Bone marrow (tissue), 2 donors: ENCODE data around the gene CCDC28B.
A peak's percentile ranks its signal among the peaks of the same experiment; 100 is the strongest.
"Not testable (repeated sequence)": the region's sequence is repeated elsewhere in the genome, so short reads cannot be mapped to it uniquely, and the experiment has no call there.

Source experiments
- DNase-seq, 2 donors: peaks; one replicate each; lab custom pipeline; 2025; lab: John Stamatoyannopoulos, UW

CCDC28B gene

DNA sequence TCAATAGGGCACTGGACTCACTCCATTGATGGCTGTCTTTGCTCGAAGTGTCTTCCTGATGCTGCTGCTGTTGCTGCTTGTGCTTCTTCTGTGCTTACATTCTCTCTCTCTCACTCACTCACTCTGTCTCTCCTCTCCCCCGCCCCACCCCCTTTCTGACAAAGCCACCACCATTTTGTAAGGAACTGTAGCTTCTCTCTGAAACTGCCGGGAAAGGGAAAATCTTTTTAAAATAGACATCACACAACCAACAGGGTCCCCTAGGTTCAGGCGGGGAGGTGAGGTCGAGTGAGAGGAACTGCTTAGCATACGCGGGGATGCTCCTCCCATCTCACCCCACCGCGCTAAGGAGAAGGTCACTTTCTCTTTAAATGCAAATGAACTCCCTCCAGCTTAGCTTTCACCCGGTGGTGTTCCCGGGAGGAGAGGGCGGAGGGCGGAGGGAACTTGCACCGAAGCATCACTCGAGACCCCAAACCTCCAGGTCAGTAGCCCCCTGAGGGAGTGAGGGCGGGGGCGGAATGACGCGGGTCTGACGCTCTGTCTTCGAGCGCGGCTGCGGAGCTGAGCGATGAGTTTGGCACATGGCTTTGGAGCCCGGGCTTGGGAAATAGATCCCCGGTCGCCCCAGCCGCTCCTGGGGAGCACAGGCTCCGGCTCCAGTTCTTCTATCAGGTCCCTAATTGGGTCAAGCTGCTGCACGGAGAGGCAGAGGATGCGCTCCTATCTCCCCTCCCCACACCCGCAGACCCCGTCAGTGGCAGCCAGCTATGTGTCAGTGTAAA, at the start of gene CCDC28B:
CCDC28B (plus strand) TSS at position 370 of the 785 bp plus-strand sequence. CDS start 1,341 bp downstream, outside the sequence.
- DNase-seq: peak in 1 of 2 donors; percentile 22

DNA sequence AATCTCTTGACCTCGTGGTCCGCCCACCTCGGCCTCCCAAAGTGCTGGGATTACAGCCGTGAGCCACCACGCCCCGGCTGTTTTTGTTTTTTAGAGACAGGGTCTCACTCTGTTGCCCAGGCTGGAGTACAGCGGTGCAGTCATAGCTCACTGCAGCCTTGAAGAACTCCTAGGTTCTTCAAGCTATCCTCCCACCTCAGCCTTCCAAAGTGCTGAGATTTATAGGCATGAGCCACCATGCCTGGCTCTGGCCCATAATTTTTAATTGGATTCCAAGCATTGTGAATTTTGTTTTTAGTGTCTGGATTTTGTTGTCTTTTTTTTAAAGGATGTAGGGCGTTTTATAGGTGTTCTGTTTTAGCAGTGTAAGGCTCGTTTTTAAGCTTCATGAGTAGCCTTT, 49.5 kb upstream of the CCDC28B start:
- DNase-seq: no peak

DNA sequence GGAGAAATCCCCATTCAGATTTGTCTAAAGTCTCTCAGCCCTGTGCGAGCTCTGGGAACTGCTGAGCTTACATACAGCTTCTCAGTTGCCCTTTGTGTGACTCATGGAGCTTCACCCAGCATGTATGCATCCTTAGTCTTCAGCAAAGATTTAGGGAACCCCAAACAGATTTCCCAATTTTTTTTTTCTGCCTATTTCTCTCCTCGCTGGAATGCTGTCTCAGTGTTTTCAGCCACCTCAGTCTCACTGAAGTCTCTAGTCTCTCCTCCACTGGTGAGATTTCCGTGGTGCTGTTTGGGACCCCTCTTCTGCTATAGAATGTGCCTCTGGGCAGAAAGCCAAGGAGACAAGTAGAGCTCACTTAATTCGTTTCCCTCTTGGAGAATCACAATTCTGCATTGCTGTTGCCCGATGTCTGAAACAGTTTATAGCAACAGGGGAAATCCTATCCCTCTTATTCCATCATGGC, 49.0 kb upstream of the CCDC28B start:
- no peak for DNase-seq

DNA sequence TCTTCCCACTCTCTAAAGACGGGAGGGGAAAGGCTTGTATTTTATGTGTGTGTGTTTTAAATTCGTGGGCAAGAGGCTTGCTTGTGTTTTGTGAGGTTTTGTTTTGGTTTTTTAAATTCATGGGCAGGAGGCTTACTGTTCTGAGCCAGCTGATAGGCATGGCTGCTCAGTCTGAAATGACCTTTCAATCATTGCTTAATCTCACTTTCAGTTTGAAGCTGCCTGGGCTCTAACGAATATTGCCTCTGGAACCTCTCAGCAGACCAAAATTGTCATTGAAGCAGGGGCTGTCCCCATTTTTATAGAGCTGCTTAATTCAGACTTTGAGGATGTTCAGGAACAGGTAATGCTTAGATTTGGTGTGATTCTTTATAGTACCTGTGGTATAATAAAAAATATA, 41.2 kb upstream of the CCDC28B start:
- no peak for DNase-seq

DNA sequence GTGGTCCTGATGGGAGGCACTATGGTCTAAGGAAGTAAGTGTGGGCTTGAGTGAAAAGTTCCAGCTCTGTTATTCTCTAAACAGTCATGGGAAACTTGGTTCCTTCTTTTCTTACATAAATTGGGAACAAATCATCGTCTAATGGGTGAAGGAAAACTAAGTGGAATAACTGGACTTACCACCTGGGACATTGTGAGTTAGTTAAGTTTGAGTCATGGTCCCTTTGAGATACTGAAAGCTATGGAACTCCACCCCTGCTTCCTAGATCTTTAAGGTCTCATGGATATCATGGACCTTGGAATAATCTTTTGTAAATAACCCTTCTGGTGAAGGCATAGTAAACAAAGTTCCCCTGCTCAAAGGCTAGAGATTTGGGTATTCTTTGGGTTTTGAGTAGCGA, 37.0 kb upstream of the CCDC28B start:
- DNase-seq: no peak

DNA sequence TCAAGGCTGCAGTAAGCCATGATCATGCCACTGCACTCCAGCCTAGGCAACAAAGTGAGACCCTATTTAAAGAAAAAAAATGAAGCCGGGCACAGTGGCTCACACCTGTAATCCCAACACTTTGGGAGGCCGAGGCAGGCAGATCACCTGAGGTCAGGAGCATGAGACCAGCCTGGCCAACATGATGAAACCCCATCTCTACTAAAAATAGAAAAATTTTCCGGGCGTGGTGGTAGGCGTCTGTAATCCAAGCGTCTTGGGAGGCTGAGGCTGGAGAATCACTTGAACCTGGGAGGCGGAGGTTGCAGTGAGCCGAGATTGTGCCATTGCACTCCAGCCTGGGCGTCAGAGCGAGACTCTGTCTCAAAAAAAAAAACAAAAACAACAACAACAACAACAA, 34.8 kb upstream of the CCDC28B start:
- not testable (repeated sequence) for DNase-seq

DNA sequence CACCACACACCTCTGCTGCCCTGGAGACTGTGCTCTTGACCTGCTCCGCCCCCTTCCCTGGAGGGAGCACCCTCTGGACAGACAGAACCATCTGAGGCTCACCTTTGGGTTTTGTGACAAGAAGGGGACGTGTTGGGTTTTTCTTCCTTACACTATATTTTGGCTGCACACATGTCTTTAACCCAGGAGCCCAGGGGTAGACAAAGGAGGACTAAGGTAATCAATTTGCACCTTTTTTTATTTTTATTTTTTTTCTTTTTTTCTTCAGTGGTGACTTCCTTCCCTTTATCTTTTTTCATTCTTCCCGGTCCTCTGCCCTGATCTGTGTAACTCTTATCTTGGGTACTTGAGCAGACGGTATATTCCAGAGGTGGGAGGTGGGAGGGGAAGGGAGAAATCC, 29.4 kb upstream of the CCDC28B start:
- DNase-seq: no peak

DNA sequence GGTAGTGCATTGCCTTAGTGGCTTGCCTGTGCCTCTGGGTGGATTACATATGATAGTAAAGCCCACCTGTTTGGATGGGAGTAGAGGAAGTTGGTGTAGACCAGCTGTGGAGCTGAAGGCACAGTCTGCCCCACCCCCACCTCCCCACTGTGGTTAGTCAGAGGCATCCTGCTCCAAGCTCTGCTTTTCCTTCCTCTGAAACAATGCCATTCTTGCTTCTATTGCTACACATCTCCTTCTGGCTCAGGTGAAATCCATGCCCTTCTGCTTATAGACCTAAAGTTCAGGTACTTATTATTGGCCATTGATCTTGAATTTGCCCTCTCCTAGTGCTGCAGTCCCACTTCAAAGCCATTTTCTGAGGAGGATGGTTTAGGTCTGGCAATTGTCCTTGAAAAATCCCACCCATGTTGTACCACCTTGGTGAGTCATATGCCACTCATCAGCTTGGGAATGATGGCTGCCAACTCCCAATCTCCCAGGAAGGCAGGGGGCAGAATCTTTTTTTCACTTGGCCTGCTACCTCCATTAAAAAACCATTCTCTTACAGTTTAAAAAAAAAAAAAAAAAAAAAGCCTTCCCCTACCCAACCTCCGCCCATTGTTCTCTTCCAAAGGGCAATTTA, 27.7 kb upstream of the CCDC28B start:
- peak in 1 of 2 donors; percentile 27 for DNase-seq

DNA sequence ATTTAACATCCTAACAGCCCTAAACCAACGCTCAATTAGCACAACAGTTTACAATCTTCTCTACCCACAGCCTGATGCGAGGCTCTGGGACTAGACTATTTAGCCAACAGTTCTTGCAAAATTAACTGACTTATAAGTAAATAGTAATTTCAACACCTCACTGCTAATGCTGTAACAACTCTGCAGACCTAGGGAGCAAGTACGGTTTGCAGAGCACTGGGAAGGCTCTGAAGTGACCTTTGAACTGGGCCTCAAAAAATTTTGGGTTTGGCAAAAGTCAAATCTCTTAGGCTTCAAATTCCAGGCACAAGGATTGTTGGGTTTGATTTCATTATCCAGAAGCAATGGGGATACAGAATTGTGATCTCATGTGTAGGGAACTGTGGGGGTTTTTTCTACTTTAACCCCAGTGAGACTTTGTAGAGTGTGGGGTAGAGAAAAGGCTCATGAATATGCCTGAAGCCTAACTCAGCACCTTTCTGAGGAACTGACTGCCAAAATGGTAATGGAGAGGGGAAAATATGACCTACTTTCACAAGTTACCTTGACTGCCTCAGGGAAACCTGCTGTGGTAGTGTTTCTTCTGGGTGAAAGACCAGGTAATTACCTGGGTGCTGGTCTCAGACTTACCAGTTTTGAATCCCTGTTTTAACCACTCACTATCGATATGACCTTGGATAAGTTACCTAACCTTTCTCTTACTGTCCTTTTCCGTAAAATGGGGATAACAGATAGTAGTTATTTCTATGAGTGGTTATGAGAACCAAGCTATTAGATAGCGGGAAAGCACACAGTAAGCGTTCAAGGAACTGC, 21.8 kb upstream of the CCDC28B start:
- DNase-seq: no peak

DNA sequence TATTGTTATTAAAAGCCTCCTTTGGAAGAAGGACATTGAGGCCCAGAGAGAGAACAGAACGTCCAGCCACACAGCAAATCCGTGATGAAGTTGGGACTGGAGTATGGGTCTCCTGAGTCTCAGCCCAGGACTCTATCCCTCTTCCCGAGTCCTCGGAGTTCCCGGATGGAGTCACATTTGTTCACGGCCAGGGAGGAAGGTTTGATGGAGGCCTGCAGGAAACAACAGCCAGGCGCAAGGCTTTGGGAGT, 21.3 kb upstream of the CCDC28B start:
- no peak for DNase-seq

DNA sequence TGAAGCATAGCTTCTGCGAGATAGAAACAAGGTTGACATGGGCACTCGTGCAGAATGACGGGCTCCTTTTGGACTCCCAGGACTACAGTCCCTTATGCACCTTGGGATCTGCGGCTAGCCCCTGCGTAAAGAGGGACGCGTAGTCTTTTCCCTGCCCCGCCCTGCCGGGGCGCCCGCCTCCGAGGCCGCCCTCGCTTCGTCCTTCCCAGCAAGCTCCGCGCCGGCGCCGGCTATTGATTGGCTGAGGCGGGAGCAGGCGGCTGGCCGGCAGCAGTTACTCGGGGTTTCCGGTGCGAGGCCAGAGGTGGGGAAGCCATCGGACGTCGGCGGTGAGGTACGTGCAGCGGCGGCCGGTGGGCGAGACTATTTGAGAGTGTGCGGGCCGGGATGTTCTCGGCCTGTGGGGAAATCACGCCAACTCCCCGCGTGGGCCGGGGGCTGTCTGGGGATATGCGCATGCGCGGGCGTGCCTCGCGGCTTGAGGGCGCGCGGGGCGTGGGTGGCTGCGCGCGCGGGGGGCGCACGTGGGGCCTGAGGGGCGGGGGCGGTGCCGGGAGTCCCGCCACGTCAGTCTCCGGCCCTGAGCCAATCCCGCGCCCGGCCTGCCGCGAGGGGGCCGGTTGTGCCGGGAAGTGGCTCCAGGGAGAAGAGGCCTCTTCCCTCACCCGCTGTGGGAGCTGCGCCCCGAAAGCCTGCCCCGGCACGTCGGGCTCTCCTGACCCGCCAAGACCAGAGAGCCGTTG, 20.8 kb upstream of the CCDC28B start, which contains the start of gene TXLNA:
TXLNA (plus strand) TSS at position 233 of the 743 bp plus-strand sequence. CDS start 671 bp downstream, outside the sequence.
- peak; percentile 77 to 99 for DNase-seq

DNA sequence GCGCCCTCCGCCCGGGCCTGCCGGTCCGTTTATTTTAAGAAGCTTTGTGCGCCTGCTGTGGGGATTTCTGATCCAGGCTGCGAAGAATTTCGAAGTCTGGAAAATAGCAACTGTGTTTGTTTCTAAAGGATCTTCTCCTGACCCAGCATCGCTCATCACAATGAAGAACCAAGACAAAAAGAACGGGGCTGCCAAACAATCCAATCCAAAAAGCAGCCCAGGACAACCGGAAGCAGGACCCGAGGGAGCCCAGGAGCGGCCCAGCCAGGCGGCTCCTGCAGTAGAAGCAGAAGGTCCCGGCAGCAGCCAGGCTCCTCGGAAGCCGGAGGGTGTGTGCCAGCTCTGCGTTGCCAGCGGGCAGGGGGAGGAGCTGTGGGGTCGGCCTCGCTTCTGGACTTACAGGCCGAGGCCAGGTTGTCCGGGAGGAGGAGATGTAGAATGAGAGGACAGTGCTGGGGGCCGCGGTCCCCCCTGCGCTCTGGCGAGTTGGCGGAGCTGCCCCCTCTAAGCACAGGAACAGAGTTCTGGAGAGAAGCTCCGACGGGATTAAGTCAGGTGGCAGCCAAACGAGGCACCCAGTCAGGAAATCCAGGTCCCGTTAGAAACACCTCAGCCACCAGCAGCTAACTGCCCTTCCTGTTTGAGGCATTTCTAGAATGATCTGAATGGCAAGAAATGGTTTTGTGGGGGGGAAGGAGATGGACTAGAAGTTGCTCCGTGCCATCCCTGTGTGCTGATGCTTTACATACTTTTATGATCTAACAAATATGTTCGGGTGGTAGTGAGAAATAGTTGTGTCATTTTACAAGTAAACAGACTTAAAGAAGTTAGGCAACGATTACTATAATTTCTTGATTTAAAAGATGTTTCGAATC, 20.0 kb upstream of the CCDC28B start:
- DNase-seq: peak in 1 of 2 donors; percentile 52

DNA sequence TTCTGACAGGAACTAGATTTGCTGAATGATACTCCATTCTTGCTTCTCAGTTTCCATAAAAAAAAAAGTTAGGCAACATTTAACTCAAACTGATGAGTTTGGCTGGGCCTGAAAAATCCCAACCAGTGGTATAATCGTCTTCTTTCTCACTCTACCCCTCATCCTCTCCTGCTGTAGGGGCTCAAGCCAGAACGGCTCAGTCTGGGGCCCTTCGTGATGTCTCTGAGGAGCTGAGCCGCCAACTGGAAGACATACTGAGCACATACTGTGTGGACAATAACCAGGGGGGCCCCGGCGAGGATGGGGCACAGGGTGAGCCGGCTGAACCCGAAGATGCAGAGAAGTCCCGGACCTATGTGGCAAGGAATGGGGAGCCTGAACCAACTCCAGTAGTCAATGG, 19.3 kb upstream of the CCDC28B start:
- DNase-seq: no peak

DNA sequence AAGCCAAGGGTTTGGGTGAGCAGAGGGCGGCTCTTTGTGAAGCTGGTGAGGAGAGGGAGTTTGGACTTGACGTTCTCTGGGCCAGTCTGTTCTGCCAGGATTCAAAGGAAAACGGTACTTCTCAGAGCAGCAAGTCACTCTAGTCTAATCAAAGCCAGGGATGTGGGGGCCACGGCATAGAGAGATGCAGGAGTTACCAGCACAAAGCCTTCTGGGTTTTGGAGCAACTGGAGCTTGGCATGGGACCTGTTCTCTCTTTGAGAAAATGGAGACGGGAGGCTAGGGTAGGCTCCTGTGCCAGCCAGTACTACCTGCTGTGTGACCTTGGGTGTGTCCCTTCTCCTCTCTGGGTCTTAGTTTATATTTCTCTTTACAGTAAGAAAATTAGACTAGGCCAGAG, 18.8 kb upstream of the CCDC28B start:
- no peak for DNase-seq

DNA sequence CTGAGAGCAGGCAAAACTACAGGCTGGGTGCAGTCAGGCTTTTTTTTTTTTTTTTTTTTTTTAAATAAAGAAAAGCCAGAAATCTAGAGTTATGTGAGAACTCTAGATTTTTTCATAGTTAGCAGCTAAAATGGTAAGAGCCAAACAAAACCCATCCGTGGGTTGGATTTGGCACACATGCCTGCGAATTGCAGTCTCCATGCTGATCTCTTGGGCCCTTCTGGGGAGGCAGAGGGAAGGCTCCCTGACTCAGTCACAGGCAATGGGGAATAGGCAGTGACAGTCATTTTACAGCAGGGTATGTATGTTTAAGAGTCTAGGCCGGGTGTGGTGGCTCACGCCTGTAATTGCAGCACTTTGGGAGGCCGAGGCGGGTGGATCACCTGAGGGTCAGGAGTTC, 18.3 kb upstream of the CCDC28B start:
- DNase-seq: no peak

DNA sequence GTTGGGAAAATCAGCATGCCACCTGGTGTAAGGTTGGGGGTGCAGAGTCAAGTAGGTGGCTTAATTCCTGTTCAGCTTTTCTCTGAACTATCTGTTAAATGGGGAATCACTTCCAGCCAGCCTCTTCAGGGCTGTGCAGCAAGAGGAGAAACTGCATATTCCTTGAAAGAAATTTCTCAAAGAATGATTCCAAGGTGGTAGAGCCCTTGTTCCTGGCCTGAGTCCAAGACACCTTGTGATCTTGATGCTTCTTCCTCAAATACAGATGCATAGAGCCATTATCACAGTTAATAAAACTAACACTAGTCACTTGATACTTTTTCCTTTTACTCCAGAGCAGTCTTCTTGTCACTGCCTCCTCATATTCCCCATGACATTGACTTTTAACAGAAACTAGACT, 15.7 kb upstream of the CCDC28B start:
- DNase-seq: no peak

DNA sequence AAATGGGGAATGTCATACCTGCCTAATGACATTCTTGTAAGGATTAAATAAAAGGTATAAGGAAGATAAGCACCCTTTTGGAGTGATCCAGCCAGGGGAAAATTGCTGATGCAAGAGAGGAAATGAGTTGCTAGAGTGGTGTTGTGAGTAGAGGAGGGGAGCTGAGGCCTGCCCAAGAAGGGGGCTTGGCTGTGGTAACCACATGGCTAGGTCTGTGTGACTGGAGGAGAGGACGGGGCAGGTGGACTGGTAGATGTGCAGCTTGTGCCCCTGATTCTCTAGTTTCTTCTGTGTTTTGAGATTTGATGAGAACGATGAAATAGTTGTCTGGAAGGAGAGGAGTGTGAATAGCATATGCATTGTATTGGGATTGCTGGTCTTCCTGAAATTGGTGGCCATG, 14.3 kb upstream of the CCDC28B start:
- no peak for DNase-seq

DNA sequence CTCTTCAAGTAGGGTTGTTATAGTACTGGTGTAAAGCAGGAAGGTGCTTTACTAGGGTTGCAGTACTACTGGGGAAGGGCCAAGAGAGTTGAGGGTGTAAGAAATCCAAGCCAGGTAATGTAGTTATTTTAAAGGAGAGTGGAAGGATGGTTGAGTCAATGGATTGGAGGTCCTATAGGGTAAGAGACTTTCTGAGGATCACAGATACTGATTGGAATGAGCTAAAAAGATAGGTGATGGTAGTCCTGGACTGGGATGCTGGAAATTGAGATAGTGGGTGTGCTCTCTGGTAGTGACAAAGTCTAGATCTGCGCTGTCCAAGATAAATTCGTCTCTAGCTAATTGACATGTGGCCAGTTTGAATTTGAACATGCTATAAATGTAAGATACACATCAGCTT, 13.9 kb upstream of the CCDC28B start:
- DNase-seq: no peak

DNA sequence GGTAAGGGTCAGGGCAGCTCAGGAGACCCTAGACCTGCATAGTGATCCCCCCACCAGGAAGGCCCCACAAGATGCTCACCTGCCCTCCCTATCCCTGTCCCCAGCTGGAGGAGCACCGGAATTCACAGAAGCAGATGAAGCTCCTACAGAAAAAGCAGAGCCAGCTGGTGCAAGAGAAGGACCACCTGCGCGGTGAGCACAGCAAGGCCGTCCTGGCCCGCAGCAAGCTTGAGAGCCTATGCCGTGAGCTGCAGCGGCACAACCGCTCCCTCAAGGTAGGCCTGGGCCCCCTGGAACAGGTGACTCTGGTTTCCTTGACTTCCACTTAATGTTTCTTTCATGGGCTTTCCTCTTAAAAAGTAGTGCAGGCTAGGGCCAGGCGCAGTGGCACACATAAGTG, 12.5 kb upstream of the CCDC28B start:
- DNase-seq: no peak

DNA sequence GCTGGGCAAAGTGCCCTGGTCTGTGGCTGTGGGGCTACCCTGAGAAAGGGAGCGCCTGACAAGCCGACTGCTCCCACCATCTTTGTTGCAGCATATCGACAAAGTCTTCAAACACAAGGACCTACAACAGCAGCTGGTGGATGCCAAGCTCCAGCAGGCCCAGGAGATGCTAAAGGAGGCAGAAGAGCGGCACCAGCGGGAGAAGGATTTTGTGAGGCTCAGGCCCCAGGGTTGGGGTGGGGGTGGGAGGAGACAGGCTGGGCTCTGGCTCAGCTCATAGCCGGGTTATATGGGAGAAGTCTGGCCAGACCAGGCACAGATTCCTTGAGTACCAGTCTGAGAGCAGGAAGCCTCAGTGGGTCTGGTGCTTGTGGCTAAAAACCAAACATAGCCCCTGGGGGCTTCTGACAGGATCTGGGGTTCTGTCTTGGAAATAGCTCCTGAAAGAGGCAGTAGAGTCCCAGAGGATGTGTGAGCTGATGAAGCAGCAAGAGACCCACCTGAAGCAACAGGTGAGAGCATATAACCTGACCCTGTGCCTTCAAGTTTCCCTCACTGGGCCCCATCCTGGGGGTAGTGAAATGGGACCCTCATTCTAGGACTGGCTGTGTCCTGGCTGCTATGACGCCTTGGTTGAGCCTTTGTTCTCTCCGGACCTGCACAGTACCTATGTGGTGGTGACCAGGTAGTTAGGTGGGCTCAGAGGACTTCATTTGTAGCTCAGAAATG, 8.0 kb upstream of the CCDC28B start:
- DNase-seq: no peak
